ENCODE results near the gene HRH1. TPM values are rescaled to one million over a fixed set of nuclear protein-coding genes. Genes with fewer than 3 reads are reported as not detected.

The HRH1 gene
- total and polyA plus RNA-seq, 2 experiments from 2014 or later = not detected

DNA sequence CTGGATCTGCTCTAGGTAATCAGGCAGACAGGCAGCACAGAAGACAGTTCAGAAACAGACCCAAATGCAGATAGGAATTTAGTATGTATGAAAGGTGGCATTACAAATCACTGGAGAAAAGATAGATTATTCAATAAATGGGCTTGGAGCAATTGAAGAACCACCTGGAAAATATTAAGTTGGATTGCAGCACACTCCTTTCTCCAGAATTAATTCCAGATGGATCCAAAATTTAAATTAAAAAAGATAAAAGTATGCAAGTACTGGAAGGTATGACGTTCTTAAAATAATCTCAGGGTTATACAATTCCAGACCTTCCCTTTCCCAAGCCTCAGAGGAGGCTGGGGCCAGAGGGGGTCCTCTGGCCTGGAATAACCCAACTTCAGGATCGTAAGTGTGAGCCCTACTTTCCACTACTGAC is 32.5 kb downstream of the HRH1 start (continued):
- TF ChIP-seq, protein P1, sequence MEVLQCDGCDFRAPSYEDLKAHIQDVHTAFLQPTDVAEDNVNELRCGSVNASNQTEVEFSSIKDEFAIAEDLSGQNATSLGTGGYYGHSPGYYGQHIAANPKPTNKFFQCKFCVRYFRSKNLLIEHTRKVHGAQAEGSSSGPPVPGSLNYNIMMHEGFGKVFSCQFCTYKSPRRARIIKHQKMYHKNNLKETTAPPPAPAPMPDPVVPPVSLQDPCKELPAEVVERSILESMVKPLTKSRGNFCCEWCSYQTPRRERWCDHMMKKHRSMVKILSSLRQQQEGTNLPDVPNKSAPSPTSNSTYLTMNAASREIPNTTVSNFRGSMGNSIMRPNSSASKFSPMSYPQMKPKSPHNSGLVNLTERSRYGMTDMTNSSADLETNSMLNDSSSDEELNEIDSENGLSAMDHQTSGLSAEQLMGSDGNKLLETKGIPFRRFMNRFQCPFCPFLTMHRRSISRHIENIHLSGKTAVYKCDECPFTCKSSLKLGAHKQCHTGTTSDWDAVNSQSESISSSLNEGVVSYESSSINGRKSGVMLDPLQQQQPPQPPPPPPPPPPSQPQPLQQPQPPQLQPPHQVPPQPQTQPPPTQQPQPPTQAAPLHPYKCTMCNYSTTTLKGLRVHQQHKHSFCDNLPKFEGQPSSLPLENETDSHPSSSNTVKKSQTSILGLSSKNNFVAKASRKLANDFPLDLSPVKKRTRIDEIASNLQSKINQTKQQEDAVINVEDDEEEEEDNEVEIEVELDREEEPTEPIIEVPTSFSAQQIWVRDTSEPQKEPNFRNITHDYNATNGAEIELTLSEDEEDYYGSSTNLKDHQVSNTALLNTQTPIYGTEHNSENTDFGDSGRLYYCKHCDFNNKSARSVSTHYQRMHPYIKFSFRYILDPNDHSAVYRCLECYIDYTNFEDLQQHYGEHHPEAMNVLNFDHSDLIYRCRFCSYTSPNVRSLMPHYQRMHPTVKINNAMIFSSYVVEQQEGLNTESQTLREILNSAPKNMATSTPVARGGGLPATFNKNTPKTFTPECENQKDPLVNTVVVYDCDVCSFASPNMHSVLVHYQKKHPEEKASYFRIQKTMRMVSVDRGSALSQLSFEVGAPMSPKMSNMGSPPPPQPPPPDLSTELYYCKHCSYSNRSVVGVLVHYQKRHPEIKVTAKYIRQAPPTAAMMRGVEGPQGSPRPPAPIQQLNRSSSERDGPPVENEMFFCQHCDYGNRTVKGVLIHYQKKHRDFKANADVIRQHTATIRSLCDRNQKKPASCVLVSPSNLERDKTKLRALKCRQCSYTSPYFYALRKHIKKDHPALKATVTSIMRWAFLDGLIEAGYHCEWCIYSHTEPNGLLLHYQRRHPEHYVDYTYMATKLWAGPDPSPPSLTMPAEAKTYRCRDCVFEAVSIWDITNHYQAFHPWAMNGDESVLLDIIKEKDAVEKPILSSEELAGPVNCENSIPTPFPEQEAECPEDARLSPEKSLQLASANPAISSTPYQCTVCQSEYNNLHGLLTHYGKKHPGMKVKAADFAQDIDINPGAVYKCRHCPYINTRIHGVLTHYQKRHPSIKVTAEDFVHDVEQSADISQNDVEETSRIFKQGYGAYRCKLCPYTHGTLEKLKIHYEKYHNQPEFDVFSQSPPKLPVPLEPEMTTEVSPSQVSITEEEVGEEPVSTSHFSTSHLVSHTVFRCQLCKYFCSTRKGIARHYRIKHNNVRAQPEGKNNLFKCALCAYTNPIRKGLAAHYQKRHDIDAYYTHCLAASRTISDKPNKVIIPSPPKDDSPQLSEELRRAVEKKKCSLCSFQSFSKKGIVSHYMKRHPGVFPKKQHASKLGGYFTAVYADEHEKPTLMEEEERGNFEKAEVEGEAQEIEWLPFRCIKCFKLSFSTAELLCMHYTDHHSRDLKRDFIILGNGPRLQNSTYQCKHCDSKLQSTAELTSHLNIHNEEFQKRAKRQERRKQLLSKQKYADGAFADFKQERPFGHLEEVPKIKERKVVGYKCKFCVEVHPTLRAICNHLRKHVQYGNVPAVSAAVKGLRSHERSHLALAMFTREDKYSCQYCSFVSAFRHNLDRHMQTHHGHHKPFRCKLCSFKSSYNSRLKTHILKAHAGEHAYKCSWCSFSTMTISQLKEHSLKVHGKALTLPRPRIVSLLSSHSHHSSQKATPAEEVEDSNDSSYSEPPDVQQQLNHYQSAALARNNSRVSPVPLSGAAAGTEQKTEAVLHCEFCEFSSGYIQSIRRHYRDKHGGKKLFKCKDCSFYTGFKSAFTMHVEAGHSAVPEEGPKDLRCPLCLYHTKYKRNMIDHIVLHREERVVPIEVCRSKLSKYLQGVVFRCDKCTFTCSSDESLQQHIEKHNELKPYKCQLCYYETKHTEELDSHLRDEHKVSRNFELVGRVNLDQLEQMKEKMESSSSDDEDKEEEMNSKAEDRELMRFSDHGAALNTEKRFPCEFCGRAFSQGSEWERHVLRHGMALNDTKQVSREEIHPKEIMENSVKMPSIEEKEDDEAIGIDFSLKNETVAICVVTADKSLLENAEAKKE (CRISPR knock-in tag; IDR thresholded peaks at IDR 0.05) = no peak
- TF ChIP-seq, protein P2, sequence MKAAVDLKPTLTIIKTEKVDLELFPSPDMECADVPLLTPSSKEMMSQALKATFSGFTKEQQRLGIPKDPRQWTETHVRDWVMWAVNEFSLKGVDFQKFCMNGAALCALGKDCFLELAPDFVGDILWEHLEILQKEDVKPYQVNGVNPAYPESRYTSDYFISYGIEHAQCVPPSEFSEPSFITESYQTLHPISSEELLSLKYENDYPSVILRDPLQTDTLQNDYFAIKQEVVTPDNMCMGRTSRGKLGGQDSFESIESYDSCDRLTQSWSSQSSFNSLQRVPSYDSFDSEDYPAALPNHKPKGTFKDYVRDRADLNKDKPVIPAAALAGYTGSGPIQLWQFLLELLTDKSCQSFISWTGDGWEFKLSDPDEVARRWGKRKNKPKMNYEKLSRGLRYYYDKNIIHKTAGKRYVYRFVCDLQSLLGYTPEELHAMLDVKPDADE (IDR thresholded peaks at IDR 0.05) = no peak
- TF ChIP-seq ZNF114 (CRISPR knock-in tag; IDR thresholded peaks at IDR 0.05) = no peak
- TF ChIP-seq EZH2phosphoT487 (IDR thresholded peaks at IDR 0.05; ENCODE audit: unreplicated experiment) = no peak
- TF ChIP-seq NANOG (IDR thresholded peaks at IDR 0.05; ENCODE audit: borderline replicate concordance) = no peak

DNA sequence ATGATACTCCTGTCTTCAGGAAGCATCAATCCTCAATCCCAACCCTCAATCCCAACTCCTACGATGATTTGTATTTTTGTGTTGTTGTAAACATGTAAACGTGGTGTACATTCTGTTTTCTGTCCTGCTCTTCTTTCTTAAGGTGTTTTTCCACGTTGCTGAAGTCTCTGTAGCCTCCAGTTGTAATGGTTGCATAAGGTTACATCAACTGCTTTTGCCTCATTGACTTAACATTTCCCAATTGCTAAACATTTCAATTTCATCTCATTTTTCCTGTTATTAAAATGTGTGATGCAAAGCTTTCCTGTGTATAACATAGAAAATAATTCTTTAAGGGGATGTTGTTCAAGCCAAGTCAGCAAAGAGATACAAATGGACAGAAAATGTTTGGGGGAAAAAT is 33.4 kb downstream of the HRH1 start:
- no peaks in the 10 kb centered on the region for H3K36me3 Mint-ChIP-seq (ENCODE audit: low read depth)
- no peak for ATAC-seq
- TF ChIP-seq, protein P3, sequence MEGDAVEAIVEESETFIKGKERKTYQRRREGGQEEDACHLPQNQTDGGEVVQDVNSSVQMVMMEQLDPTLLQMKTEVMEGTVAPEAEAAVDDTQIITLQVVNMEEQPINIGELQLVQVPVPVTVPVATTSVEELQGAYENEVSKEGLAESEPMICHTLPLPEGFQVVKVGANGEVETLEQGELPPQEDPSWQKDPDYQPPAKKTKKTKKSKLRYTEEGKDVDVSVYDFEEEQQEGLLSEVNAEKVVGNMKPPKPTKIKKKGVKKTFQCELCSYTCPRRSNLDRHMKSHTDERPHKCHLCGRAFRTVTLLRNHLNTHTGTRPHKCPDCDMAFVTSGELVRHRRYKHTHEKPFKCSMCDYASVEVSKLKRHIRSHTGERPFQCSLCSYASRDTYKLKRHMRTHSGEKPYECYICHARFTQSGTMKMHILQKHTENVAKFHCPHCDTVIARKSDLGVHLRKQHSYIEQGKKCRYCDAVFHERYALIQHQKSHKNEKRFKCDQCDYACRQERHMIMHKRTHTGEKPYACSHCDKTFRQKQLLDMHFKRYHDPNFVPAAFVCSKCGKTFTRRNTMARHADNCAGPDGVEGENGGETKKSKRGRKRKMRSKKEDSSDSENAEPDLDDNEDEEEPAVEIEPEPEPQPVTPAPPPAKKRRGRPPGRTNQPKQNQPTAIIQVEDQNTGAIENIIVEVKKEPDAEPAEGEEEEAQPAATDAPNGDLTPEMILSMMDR (conservative IDR thresholded peaks at IDR 0.05; ENCODE audit: low read depth in 2 of 2) = no peak
- TF ChIP-seq NANOG (IDR thresholded peaks at IDR 0.05; ENCODE audit: borderline replicate concordance) (no peak), ZNF331 (CRISPR knock-in tag; IDR thresholded peaks at IDR 0.05; ENCODE audit: low read depth) (no peak), STAT1 (IDR thresholded peaks at IDR 0.05; ENCODE audit: unreplicated experiment) (no peak), CREB1 (CRISPR knock-in tag; IDR thresholded peaks at IDR 0.05; ENCODE audit: low read depth) (no peak), POLR2AphosphoS5 (IDR thresholded peaks at IDR 0.05; ENCODE audit: low read depth) (no peak), EZH2phosphoT487 (IDR thresholded peaks at IDR 0.05; ENCODE audit: unreplicated experiment) (no peak), EZH2 (IDR thresholded peaks at IDR 0.05; ENCODE audit: low read depth, unreplicated experiment) (no peak), ZNF114 (CRISPR knock-in tag; IDR thresholded peaks at IDR 0.05) (no peak)
- TF ChIP-seq, protein P4, sequence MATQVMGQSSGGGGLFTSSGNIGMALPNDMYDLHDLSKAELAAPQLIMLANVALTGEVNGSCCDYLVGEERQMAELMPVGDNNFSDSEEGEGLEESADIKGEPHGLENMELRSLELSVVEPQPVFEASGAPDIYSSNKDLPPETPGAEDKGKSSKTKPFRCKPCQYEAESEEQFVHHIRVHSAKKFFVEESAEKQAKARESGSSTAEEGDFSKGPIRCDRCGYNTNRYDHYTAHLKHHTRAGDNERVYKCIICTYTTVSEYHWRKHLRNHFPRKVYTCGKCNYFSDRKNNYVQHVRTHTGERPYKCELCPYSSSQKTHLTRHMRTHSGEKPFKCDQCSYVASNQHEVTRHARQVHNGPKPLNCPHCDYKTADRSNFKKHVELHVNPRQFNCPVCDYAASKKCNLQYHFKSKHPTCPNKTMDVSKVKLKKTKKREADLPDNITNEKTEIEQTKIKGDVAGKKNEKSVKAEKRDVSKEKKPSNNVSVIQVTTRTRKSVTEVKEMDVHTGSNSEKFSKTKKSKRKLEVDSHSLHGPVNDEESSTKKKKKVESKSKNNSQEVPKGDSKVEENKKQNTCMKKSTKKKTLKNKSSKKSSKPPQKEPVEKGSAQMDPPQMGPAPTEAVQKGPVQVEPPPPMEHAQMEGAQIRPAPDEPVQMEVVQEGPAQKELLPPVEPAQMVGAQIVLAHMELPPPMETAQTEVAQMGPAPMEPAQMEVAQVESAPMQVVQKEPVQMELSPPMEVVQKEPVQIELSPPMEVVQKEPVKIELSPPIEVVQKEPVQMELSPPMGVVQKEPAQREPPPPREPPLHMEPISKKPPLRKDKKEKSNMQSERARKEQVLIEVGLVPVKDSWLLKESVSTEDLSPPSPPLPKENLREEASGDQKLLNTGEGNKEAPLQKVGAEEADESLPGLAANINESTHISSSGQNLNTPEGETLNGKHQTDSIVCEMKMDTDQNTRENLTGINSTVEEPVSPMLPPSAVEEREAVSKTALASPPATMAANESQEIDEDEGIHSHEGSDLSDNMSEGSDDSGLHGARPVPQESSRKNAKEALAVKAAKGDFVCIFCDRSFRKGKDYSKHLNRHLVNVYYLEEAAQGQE (IDR thresholded peaks at IDR 0.05; ENCODE audit: unreplicated experiment) = no peak

More for the DNA sequence above, 33.4 kb downstream of the HRH1 start:
- Histone ChIP-seq H2AFZ (no peak overlapping the region), H3K36me3 (ENCODE audit: insufficient read depth) (no peaks in the 10 kb centered on the region), H3K9me2 (ENCODE audit: insufficient read depth) (no peaks in the 10 kb centered on the region), H3K79me2 (replicated peaks; ENCODE audit: insufficient read depth) (no peaks in the 10 kb centered on the region), H4K20me1 (replicated peaks; ENCODE audit: insufficient read depth) (no peaks in the 10 kb centered on the region), H3K27ac (ENCODE audit: low read depth) (no peak overlapping the region), H3K27me3 (ENCODE audit: insufficient read depth) (no peaks in the 10 kb centered on the region), H3K4me2 (no peak overlapping the region), H3F3A (replicated peaks; ENCODE audit: low read depth) (no peaks in the 10 kb centered on the region), H3K4me3 (no peak overlapping the region), H3K4me1 (ENCODE audit: insufficient read depth) (no peaks in the 10 kb centered on the region)
- DNase-seq (ENCODE audit: low spot score) = no peak
- peaks cover 4% of the 10 kb centered on the region for H3K27me3 Mint-ChIP-seq (ENCODE audit: insufficient read depth, low read depth, poor library complexity)
- H3K4me1 Mint-ChIP-seq = no peaks in the 10 kb centered on the region
- no peak overlapping the region for H3K27ac Mint-ChIP-seq
- H3K9me3 Mint-ChIP-seq = no peaks in the 10 kb centered on the region; the same call in 2 of the 3 replicates
- H3K4me3 Mint-ChIP-seq = no peak overlapping the region
